Measurements from ENCODE around the gene ADK. TPM values are rescaled to one million over a fixed set of nuclear protein-coding genes. Genes with fewer than 3 reads are reported as not detected.

The ADK gene
- total RNA-seq, 4 donors from 2014 or later, result 15.9 to 28.8 (median 23.3) TPM

GRCh38 chr10:74436523-74437170 lies 285.6 kb downstream of the ADK start:
- Histone ChIP-seq H3K36me3 (no peaks in the 10 kb centered on the region), H3K9me3 (no peaks in the 10 kb centered on the region), H3K27ac (no peak overlapping the region), H3K4me3 (no peak overlapping the region), H3K27me3 (no peaks in the 10 kb centered on the region), H3K4me1 (no peaks in the 10 kb centered on the region)
- intact Hi-C loops (cut with DNase I; ENCODE audit: low total_unique reads), result no loop called here
- no peak for DNase-seq
- TF ChIP-seq POLR2A (IDR thresholded peaks at IDR 0.05), result no peak
- in situ Hi-C loops (cut with MboI; ENCODE audit: low sequenced_read_pairs in 4 of 4), result no loop called here
- no peak for ATAC-seq

GRCh38 chr10:74437822-74438221 lies 286.8 kb downstream of the ADK start:
- in situ Hi-C loops (cut with MboI; ENCODE audit: low sequenced_read_pairs in 4 of 4), result no loop called here
- TF ChIP-seq POLR2A (IDR thresholded peaks at IDR 0.05) (no peak), CTCF (IDR thresholded peaks at IDR 0.05 in 4 of 5, conservative IDR thresholded peaks at IDR 0.05 in 1 of 5) (no peak)
- Histone ChIP-seq H3K4me3 (no peak overlapping the region), H3K36me3 (no peaks in the 10 kb centered on the region), H3K27ac (no peak overlapping the region), H3K9me3 (no peaks in the 10 kb centered on the region), H3K27me3 (no peaks in the 10 kb centered on the region), H3K4me1 (no peaks in the 10 kb centered on the region)
- intact Hi-C loops (cut with DNase I; ENCODE audit: low total_unique reads), result no loop called here
- ATAC-seq (no peak), DNase-seq (no peak)

GRCh38 chr10:74439213-74439612 lies 288.2 kb downstream of the ADK start:
- in situ Hi-C loops (cut with MboI; ENCODE audit: low sequenced_read_pairs in 4 of 4) (no loop called here), intact Hi-C loops (cut with DNase I; ENCODE audit: low total_unique reads) (no loop called here)
- TF ChIP-seq CTCF (IDR thresholded peaks at IDR 0.05 in 4 of 5, conservative IDR thresholded peaks at IDR 0.05 in 1 of 5) (no peak), POLR2A (IDR thresholded peaks at IDR 0.05) (no peak)

GRCh38 chr10:74445493-74445892 lies 294.5 kb downstream of the ADK start:
- H3K9me3 ChIP-seq, result no peaks in the 10 kb centered on the region
- ATAC-seq, result no peak

More at GRCh38 chr10:74439213-74439612, 288.2 kb downstream of the ADK start:
- no peaks in the 10 kb centered on the region for H3K4me1 ChIP-seq
- H3K9me3 ChIP-seq, result no peaks in the 10 kb centered on the region
- H3K36me3 ChIP-seq, result no peaks in the 10 kb centered on the region
- no peak overlapping the region for H3K4me3 ChIP-seq
- H3K27ac ChIP-seq, result no peak overlapping the region
- ATAC-seq, result no peak
- DNase-seq, result no peak
- no peaks in the 10 kb centered on the region for H3K27me3 ChIP-seq

GRCh38 chr10:74450602-74451001 lies 299.6 kb downstream of the ADK start:
- Histone ChIP-seq H3K27ac (no peak overlapping the region), H3K36me3 (no peaks in the 10 kb centered on the region), H3K27me3 (no peaks in the 10 kb centered on the region), H3K4me1 (no peaks in the 10 kb centered on the region), H3K4me3 (no peak overlapping the region), H3K9me3 (no peaks in the 10 kb centered on the region)
- no peak for TF ChIP-seq CTCF (IDR thresholded peaks at IDR 0.05 in 4 of 5, conservative IDR thresholded peaks at IDR 0.05 in 1 of 5)
- TF ChIP-seq POLR2A (IDR thresholded peaks at IDR 0.05), result no peak
- DNase-seq (no peak), ATAC-seq (no peak)
- intact Hi-C loops (cut with DNase I; ENCODE audit: low total_unique reads), result no loop called here
- in situ Hi-C loops (cut with MboI; ENCODE audit: low sequenced_read_pairs in 4 of 4), result no loop called here

More at GRCh38 chr10:74445493-74445892, 294.5 kb downstream of the ADK start:
- DNase-seq, result no peak
- Histone ChIP-seq H3K4me1 (no peaks in the 10 kb centered on the region), H3K27me3 (no peaks in the 10 kb centered on the region), H3K27ac (no peak overlapping the region), H3K36me3 (no peaks in the 10 kb centered on the region), H3K4me3 (no peak overlapping the region)
- intact Hi-C loops (cut with DNase I; ENCODE audit: low total_unique reads), result no loop called here
- in situ Hi-C loops (cut with MboI; ENCODE audit: low sequenced_read_pairs in 4 of 4), result no loop called here
- TF ChIP-seq CTCF (IDR thresholded peaks at IDR 0.05 in 4 of 5, conservative IDR thresholded peaks at IDR 0.05 in 1 of 5) (no peak), POLR2A (IDR thresholded peaks at IDR 0.05) (no peak)
